DMS 273 (cell line): ENCODE measurements around the gene ZNF117.
"Not testable (repeated sequence)": the region's sequence is repeated elsewhere in the genome, so short reads cannot be mapped to it uniquely, and the experiment has no call there.

ENCODE experiments used
- DNase-seq: peaks from one replicate; lab custom pipeline; 2025; ENCODE audit not compliant: unreplicated experiment; lab: John Stamatoyannopoulos, UW

ZNF117 gene

GRCh38 chr7:64997164-64997908 is 6.5 kb upstream of the ZNF117 start:
- no peak for DNase-seq

GRCh38 chr7:64996305-64996704 is 5.5 kb upstream of the ZNF117 start:
- no peak for DNase-seq

- DNase-seq = no peak
Measured at GRCh38 chr7:64993901-64994300, 3.1 kb upstream of the ZNF117 start.

- DNase-seq = no peak
Measured at GRCh38 chr7:64992971-64993370, 2.1 kb upstream of the ZNF117 start.

- no peak for DNase-seq
Measured at GRCh38 chr7:64990216-64990615, 620 bp downstream of the ZNF117 start.

- DNase-seq = no peak
Measured at GRCh38 chr7:64978497-64979203, 12.2 kb downstream of the ZNF117 start.

GRCh38 chr7:64965594-64965993 is 25.2 kb downstream of the ZNF117 start:
- no peak for DNase-seq

- peak; percentile 36 for DNase-seq
Measured at GRCh38 chr7:64959072-64959747, 31.6 kb downstream of the ZNF117 start.

- DNase-seq = peak; percentile 82
Measured at GRCh38 chr7:64951250-64951848, 39.5 kb downstream of the ZNF117 start.

GRCh38 chr7:64950673-64951072 is 40.2 kb downstream of the ZNF117 start:
- not testable (repeated sequence) for DNase-seq

GRCh38 chr7:64948774-64949173 is 42.1 kb downstream of the ZNF117 start:
- DNase-seq = not testable (repeated sequence)

GRCh38 chr7:64947252-64948000 is 43.4 kb downstream of the ZNF117 start:
- peak; percentile 71 for DNase-seq

- DNase-seq = peak; percentile 67
Measured at GRCh38 chr7:64946772-64947171, 44.1 kb downstream of the ZNF117 start.

- DNase-seq = peak; percentile 19
Measured at GRCh38 chr7:64945503-64946175, 45.2 kb downstream of the ZNF117 start.

- DNase-seq = not testable (repeated sequence)
Measured at GRCh38 chr7:64944667-64945502, 46.0 kb downstream of the ZNF117 start.

GRCh38 chr7:64940021-64940420 is 50.8 kb downstream of the ZNF117 start:
- DNase-seq = not testable (repeated sequence)

- DNase-seq = no peak
Measured at GRCh38 chr7:64938540-64938939, 52.3 kb downstream of the ZNF117 start.

- DNase-seq = no peak
Measured at GRCh38 chr7:64934478-64934877, 56.4 kb downstream of the ZNF117 start.
